ENCODE results near the gene ATP9B.

ATP9B gene

DNA sequence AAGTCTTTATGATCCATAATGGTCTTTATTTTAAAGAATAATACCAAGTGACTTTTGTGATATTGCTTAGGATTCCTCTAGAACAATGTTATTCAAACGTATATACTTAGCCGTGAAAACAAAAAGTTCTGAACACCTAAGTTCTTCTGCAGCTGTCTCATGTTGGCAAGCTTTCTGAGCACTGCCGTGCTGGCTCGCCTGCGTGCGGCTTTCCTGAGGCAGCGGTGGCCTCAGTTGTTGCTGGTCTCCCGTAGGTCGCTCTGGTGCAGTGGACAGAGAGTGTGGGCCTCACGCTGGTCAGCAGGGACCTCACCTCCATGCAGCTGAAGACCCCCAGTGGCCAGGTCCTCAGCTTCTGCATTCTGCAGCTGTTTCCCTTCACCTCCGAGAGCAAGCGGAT, 259.7 kb downstream of the ATP9B start:
- no peak for DNase-seq (ENCODE audit: low read depth in 2 of 2)

DNA sequence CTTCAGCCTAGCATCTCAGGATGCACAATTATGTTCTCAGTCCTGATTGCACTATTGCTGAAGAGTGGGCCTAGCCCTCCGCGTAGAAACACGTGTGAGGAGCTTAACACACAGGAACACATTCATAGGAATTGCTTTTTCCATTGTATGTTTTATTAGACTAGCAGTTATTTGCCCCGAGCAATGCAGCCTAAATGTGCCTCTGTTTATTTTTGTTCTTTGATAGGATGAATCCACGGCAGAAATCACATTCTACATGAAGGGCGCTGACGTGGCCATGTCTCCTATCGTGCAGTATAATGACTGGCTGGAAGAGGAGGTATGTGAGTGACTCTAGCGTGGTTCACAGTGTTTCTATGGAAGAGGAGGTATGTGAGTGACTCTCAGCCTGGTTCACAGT, 260.6 kb downstream of the ATP9B start:
- DNase-seq (ENCODE audit: low read depth in 2 of 2) = no peak

DNA sequence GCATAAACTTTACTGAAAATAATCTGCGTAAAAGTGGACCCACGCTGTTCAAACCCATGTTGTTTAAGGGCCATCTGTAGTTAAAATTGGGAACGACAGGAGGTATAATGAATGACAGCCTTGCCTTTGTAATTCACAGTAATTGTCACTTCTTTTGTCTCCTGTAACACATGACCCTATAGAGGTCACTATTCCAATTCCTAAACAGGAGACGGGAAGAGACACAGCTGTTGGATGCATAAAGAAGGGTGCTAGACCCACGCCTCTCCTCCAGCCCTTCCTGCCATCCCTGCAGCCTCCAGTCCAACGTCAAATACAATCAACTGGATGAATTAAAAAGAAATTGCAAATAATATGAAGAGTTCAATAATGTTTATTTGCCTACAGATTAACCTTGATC, 263.5 kb downstream of the ATP9B start:
- DNase-seq (ENCODE audit: low read depth in 2 of 2) = no peak

DNA sequence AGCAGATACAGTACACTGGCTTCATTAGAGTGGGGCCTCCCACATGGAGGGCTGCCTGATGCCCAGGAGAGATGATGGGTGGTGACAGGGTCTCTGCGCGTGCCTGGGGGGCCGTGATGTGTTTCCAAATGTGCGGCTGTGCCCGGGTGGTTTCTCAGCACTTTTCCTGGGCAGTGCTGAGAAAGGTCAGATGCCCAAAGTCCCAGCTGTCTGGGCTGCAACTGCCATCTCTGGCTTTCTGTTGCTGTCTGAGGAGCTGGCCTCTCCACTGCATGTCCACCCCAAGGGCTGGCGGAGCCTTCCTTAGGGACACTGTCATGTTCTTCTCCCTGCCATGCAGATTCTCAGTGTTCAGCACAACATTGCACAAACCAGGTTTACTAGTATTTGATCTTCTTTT, 263.9 kb downstream of the ATP9B start:
- DNase-seq (ENCODE audit: low read depth in 2 of 2) = no peak

DNA sequence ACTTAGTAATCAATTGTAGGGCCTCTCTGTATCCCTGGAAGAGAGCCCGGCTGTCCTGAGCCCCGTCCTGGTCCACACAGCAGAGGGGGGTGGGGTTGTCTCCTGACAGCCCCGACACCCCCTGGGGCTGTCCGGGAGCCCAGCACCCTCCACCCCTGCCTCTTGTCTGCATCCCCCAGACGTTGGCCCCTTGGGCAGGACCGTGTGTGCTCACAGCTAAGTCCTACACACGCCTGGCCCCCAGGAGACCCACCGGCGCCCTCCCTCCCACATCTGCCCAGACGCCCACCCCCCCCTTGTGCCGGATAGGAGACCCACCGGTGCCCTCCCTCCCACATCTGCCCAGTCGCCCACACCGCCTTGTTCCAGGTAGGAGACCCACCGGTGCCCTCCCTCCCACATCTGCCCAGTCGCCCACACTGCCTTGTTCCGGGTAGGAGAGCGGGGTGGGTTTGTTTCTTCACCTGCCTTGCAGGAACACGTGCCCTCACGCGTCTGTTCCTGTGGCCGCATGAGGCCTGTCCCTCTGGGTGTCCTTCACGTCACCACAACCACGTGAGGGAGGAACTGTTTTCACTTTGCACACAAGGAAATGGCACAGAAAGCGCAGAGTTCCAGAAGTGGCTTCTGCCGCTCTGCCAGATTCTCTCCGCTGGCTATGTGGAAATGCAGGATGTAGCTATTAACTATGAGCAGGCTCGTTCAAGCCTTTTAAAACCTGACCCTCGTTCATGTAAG, 265.5 kb downstream of the ATP9B start:
- no peak for DNase-seq (ENCODE audit: low read depth in 2 of 2)

DNA sequence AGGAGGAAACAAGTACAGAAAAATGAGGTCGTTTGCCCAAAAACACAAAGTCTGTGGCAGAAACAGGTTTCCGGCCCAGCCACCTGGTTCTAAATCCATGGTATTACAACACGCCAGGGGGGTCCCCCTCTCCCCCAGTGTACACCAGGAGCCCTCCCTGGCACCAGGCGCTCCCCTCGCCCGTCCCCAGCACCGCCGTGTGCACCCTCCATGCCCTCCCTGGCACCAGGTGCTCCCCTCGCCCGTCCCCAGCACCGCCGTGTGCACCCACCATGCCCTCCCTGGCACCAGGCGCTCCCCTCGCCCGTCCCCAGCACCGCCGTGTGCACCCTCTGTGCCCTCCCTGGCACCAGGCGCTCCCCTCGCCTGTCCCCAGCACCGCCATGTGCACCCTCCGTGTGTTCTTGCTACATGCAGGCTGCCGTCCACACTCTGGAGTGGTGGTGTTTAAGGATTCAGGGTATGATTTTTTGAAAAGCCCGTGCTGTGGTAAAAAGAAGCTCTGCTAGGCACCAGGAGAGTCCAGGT, 266.7 kb downstream of the ATP9B start:
- no peak for DNase-seq (ENCODE audit: low read depth in 2 of 2)

DNA sequence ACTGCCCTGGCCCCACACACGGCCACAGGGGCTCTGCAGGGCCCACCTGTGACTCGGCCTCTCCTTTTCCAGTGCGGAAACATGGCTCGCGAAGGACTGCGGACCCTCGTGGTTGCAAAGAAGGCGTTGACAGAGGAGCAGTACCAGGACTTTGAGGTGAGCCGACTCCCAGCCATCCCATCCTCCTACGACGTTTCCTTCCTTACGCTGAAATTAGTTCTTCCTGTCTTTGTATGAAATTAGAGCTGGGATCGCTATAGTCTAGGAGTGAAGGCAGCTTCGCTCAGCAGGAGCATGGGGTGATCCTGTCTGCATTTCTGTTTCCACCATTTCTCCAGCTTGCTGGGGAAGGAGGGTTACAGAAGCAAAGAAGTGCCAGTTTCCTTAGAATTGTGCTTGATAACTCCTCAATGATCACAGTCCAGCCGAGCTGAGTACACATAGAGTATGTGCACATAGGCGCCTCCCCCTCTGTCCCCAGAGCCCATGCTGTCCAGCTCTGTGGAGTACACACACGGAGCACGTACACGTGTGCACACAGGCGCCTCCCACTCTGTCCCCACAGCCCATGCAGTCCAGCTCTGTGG, 267.5 kb downstream of the ATP9B start:
- no peak for DNase-seq (ENCODE audit: low read depth in 2 of 2)

DNA sequence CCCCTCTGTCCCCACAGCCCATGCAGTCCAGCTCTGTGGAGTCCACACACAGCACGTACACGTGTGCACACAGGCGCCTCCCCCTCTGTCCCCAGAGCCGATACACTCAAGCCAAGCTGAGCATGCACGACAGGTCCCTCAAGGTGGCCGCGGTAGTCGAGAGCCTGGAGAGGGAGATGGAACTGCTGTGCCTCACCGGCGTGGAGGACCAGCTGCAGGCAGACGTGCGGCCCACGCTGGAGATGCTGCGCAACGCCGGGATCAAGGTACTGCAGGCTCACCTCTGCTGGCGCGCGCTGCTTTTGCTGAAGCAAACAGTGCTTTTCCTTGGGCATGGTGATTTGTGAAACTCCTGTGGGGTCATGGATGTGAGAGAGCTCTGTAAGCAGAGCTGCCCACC, 268.0 kb downstream of the ATP9B start:
- no peak for DNase-seq (ENCODE audit: low read depth in 2 of 2)

DNA sequence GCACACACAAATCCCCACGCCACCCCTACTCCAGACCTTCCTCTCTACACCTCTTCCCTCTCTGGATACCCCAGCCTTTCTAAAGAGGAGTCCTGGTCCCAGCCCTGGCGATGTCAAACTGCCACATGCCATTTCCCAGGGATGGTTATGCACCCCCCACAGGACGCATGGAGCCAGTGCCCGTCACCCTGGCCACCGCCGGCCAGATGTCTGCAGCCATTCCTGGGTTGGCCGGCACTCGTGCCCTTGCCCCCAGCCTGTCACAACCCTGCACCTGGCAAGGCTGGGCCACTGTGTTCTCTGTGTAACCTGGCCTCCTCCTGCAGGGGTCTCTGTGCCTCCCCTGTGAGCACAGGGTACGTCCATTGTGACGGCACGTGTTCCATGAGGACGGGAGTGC, 268.4 kb downstream of the ATP9B start:
- DNase-seq (ENCODE audit: low read depth in 2 of 2) = no peak

DNA sequence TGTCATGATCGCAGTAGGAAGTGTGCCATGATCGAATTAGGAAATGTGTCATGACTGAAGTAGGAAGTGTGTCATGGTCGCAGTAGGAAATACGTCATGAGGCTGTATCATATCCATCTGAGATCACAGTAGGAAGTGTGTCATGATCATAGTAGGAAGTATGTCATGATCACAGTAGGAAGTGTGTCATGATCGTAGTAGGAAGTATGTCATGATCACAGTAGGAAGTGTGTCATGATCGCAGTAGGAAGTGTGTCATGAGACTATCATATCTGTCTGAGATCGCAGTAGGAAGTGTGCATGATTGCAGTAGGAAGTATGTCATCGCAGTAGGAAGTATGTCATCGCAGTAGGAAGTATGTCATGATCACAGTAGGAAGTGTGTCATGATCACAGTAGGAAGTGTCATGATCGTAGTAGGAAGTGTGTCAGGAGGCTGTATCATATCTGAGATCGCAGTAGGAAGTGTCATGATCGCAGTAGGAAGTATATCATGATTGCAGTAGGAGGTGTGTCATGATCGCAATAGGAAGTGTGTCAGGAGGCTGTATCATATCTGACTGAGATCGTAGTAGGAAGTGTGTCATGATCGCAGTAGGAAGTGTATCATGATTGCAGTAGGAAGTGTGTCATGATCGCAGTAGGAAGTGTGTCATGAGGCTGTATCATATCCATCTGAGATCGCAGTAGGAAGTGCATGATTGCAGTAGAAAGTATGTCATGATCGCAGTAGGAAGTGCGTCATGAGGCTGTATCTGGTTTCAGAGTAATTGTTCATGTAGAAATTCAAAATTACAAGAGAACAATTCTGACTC, 270.1 kb downstream of the ATP9B start:
- no peak for DNase-seq (ENCODE audit: low read depth in 2 of 2)

DNA sequence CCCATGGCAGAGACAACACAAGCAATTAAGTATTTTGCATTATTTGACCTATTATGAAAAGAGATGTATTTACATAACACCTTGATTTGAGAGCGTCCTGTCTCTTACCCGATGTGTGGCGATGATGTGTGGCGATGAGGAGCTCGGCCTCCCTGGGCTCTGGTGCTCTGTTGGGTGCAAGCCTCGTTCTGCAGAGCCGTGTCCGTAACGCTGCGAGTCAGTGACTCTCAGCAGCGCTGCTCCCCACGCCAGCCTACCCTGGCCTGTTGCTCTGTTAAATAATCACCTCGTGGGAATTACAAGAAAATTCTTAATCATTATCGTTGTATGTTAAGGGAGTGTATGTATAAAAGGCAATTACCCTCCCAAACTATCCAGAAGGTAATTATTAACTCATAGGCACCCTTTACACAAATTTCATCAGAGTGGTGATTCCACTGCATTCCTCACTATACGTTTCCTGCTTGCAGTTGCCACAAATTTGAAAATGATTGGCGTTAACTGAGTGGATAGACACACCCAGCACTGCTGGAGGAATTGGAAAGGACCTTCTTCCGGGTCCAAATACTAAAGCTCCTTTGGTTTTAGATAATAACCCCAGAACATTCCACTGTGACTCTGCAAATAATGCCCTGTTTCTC, 274.5 kb downstream of the ATP9B start:
- DNase-seq (ENCODE audit: low read depth in 2 of 2) = no peak

DNA sequence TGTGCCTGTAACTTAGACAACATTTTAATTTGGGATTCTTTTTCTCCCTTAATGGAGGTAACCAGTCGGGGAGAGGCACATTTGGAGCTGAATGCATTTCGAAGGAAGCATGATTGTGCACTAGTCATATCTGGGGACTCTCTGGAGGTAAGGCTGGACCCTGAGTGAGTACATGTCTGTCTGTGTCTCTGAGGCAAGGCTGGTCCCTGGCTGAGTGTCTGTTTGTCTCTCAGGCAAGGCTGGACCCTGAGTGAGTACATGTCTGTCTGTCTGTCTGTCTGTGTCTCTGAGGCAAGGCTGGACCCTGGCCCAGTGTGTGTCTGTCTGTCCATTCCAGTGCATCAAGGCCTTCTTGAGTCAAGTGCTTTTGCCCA, 275.0 kb downstream of the ATP9B start:
- no peak for DNase-seq (ENCODE audit: low read depth in 2 of 2)

DNA sequence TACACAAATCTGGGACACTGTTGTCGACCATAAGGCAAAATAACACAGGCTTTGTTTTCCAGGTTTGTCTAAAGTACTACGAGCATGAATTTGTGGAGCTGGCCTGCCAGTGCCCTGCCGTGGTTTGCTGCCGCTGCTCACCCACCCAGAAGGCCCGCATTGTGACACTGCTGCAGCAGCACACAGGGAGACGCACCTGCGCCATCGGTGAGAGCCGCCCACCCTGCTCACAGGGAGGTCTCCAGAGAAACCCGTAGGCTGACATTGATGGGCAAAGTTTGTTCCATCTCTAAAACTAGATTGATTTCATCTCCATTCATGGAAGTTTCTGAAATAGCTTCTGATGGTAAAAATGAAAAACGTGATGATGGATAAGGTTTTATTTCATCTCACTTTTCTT, 276.2 kb downstream of the ATP9B start:
- no peak for DNase-seq (ENCODE audit: low read depth in 2 of 2)

DNA sequence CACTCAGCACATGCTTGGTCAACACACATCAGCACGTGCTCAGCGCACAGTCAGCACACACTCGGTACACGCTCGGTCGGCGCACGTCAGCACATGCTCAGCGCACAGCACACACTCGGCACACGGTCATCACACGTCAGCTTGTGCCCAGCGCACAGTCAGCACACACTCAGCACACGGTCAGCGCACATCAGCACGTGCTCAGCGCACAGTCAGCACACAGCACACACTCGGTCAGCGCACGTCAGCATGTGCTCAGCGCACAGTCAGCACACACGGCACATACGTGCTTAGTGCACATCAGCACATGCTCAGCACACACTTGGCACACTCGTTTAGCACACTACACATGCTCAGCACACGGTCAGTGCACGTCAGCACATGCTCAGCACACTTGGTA, 276.8 kb downstream of the ATP9B start:
- no peak for DNase-seq (ENCODE audit: low read depth in 2 of 2)

DNA sequence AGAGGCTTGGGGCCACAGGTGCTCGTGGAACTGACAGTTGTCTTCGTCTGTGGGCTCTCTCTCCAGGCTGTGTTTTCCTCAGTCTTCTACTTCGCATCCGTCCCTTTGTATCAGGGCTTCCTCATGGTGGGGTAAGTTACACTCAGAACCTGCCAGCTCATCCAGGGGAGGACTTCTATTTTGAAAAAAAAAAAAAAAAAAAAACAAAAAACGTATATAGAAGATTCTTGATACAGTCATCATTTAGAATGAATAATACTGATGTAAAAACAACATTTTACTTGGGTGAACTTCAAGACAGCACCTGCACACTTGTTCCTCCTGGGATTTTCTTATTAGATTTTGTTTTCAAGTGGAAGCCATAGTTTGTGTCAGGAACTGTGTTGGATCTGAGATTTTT, 278.9 kb downstream of the ATP9B start:
- no peak for DNase-seq (ENCODE audit: low read depth in 2 of 2)

DNA sequence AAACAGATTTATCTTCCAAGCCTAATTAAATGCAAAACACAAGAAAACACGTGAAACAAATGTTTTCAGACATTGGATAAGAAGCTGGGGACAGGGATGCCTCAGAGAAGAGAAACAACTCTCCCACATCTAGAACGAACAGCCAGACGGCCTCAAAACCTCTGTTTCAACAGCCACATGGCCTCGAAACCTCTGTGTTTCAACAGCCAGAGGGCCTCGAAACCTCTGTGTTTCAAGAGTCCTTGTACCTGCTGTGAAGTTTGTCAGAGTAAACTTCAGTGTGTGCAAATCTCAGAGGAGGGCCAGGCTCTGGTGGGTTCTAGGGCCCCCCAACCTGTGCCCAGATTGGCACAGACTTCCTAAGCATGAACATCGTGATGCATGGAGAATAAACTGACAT, 283.2 kb downstream of the ATP9B start:
- no peak for DNase-seq (ENCODE audit: low read depth in 2 of 2)

DNA sequence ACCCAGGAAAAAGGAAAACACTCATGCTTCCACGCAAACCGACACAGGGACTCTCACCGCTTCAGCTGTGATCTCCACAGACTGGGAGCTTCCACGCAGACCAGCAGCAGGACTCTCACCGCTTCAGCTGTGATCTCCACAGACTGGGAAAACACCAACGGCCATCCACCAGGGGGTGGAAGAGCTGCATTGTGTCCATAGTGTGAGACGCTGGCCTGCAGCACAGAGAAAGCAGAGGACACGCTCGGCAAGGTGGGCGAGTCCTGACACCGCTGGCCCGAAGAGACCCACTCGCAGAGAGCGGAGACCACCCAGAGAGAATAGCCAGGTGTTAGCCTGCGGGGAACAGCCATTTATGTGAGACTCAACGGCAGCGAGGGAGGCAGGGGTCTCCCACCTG, 284.1 kb downstream of the ATP9B start:
- no peak for DNase-seq (ENCODE audit: low read depth in 2 of 2)

DNA sequence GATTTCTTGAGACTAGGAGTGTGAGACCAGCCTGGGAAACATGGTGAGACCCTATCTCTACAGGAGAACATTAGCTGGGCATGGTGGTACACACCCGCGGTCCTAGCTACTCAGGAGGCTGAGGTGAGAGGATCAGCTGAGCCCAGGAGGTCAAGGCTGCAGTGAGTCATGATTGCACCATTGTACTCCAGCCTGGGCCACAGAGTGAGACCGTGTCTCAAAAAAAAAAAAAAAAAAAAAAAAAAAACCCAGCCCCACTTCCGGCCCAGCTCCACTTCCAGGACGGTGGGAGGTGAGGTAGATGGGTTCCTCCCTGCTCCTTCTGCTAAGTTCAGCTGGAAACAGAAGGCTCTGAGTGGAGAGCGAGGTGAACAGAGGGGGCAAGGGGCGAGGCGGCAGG, 285.2 kb downstream of the ATP9B start:
- DNase-seq (ENCODE audit: low read depth in 2 of 2) = no peak

DNA sequence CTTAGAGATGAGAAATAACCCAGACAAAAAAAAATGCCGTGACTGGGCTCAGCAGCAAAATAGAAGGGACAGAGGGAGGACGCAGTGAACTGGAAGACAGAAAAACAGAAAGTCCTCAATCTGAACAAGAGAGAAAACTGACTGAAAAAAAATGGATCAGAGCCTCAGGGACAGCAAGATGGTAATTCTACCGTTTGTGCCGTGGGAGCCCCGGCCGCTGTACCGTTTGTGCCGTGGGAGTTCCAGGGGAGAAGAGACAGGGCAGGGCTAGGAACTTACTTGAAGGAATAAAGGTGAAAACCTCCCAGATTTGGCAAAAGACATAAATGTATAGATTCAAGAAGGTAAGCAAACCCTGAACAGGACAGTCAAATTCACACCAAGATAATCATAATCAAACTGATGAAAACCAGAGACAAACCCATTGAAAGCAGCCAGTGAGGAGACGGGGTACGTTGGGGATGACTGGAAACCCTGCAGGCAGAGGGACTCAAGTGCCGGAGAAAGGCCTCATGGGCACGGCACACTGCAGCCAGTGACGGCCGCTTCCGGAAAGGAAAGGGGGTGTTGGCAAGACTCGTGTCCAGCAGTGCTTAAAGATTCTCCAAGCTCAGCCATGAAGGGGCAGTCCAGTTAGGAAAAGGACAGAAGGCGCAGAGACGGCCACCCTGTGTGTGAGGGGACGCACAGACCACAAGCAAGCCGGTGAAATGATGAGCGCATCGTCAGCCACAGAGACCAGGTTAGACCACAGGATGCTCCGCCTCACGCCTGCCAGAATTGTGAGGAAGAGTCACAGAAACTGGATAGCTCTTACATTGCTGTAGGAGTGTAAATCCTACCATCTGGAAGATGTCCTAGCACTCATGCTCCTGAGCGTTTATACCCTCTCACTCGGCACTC, 286.5 kb downstream of the ATP9B start:
- DNase-seq (ENCODE audit: low read depth in 2 of 2) = no peak

DNA sequence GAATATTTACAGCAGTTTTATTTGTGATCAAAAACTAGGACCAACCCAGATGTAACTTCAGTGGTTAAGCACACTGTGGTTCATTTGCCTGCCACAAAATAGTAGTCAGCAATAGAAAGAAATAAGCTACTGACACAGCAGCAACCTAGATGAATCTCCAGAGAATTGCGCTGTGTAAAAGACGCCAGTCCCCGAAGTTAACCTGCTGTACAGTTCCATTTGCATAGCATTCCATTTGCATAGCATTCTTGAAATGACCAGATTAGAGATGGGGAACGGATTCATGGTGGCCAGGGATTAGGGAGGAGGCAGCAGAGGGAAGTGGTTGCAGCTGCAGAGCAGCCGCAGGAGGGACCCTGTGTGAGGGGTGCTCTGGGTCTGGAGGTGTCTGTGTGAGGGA, 287.2 kb downstream of the ATP9B start:
- no peak for DNase-seq (ENCODE audit: low read depth in 2 of 2)

DNA sequence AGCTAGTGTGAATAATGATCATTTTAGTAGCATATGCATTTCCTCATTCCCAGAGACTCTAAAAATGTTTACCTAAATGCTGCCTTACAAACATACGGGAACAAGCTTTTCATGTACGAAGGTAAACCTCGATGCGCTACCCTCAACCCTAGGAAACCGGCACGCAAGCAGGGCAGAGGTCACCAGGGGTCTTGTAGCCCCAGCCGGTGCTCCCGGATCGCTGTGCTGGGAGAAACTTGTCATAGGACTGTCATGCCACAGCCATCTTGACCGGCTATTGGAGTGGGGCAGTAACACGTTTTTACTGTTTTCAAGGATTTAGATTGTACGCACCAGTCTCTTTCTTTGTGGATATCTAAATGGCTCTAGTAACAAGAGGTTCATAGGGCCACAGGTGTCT, 291.7 kb downstream of the ATP9B start:
- DNase-seq (ENCODE audit: low read depth in 2 of 2) = no peak

Measured in stimulated activated CD8-positive, alpha-beta memory T cell treated with anti-CD3 and anti-CD28 coated beads, Interleukin-2, amount 100 ng/mL, for 48 hours (primary cell).